ENCODE results near the gene AK4.

- no peak for TF ChIP-seq CTCF (IDR thresholded peaks at IDR 0.05)
- no peak for TF ChIP-seq ATF2 (CRISPR knock-in tag; IDR thresholded peaks at IDR 0.05; ENCODE audit: borderline replicate concordance, low read depth)
- TF ChIP-seq NFYB (CRISPR knock-in tag; conservative IDR thresholded peaks at IDR 0.05; ENCODE audit: low read depth): no peak
Observed at GRCh38 chr1:65265651-65266351, 117.8 kb downstream of the AK4 start.
